ENCODE results near the gene DLGAP5.

DNA sequence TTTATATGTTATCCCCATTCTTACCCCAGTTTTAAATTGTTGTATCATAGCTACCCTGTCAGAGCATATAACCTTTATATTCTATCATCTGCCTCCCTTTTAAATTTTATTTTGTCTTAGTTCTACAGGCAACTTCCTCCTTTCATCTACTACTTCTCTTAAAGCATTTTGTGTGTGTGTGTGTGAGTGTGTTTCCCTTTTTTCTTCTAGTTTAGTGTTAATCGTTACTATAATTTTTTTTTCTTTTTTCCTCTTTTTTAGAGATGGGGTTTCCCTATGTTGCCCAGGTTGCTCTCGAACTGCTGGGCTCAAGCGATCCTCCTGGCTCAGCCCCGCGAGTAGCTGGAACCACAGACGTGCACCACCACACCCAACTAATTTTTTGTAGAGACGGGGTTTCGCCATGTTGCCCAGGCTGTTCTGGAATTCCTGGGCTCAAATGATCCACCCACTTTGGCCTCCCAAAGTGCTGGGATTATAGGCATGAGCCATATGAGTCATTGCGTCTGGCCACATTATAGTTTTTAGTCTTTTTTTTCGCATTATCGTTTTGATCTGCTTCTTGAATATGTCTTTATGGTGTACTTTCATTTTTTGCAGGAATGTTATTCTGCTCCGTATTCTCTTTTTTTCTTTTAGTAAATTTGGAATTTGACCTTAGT lies 46.8 kb upstream of the DLGAP5 start:
- TF ChIP-seq CTCF (IDR thresholded peaks at IDR 0.05; ENCODE audit: insufficient read depth, low read length, poor library complexity, severe bottlenecking) (no peak), EZH2phosphoT487 (conservative IDR thresholded peaks at IDR 0.05; ENCODE audit: low read length) (no peak)
